K562 (cell line): ENCODE results near the gene PARP11.

Experiments
- CBX2 ChIP-seq: fragments of 200-600 bp; sonication (generic); IDR thresholded peaks from one replicate; pipeline ENCODE4 v1.6.1; 2012; ENCODE audit warnings: mild to moderate bottlenecking, low read length, inconsistent platforms; ENCODE audit not compliant: insufficient read depth, poor library complexity, severe bottlenecking
- JUN ChIP-seq, 2 experiments: sonication (generic) in 1 of 2; formaldehyde crosslinking in 1 of 2; IDR thresholded peaks; 2 replicates each; pipeline versions ENCODE4 v1.6.1 to v1.8.0; 2012 to 2022; ENCODE audit warnings: borderline replicate concordance in 2 of 2, mild to moderate bottlenecking in 2 of 2, improper control_type of control experiment in 1 of 2, low read depth in 1 of 2, low read length in 1 of 2, missing genetic modification reagents in 1 of 2
- POLR2A ChIP-seq: fragments of 450-650 bp; conservative IDR thresholded peaks from 2 replicates; pipeline ENCODE4 v1.6.1; 2016
- SRF ChIP-seq, 2 experiments: fragments of 250-450, 450-650 bp in 1 of 2; sonication (Bioruptor Pico) in 1 of 2; sonication (generic) in 1 of 2; formaldehyde crosslinking; IDR thresholded peaks; 2 replicates each; pipeline versions ENCODE4 v1.5.0 to v1.5.1; 2020 to 2022; ENCODE audit warnings: mild to moderate bottlenecking in 1 of 2, missing genetic modification reagents in 1 of 2
- ZNF444 ChIP-seq: fragments of 250-450 bp; sonication (Bioruptor Pico); IDR thresholded peaks from 2 replicates; pipeline ENCODE4 v1.4.0; 2020; ENCODE audit warnings: mild to moderate bottlenecking, moderate library complexity
- TF ChIP-seq, protein P1 (sequence below): fragments of 450-650 bp; conservative IDR thresholded peaks from 2 replicates; pipeline ENCODE4 v1.6.1; 2016; ENCODE audit warnings: missing genetic modification characterization, low read depth, mild to moderate bottlenecking, control low read depth, missing compliant biosample characterization
- TF ChIP-seq, protein P2 (sequence below): fragments of 450-650 bp; formaldehyde crosslinking; IDR thresholded peaks from 2 replicates; pipeline ENCODE4 v1.4.0; 2020; ENCODE audit warnings: mild to moderate bottlenecking, moderate library complexity
- TF ChIP-seq, protein P3 (sequence below), 3 experiments: IDR thresholded peaks in 2 of 3; conservative IDR thresholded peaks in 1 of 3; 2 replicates each; pipeline ENCODE4 v1.5.1; 2011 to 2012; ENCODE audit warnings: low read length in 3 of 3, mild to moderate bottlenecking in 3 of 3, control low read depth in 2 of 3, improper control_type of control experiment in 1 of 3, inconsistent platforms in 1 of 3, low read depth in 1 of 3, mixed read lengths in 1 of 3, moderate library complexity in 1 of 3; ENCODE audit not compliant: insufficient read depth in 2 of 3

DNA sequence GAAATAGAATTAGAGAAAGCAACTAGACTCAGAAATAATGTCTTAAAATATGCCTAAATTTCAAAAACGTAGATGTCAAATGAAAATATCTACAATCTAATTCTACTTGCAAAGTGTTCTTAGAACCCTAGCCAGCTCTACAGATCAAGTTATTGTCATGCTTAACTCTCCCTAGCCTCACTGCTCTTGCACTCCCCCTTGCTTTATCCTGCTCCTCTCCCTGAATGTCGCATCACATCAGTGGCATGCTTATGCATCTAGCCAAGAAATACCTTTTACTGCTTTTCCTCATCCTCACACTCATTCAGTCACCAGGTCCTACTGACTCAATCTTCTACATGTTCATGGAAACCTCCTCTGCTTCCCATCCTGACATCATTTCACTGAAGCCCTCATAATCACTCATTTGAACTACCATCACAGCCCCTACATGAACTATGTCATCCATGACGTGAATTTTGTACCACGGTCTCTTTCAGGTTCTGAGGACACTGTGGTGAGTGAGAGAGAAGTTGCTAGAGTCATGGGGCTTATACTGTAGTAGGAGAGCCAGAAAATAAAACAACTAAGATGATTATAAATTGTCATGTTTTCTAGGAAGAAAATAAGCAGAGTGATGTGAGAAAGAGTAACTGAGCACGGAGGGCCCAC, 97.7 kb downstream of the PARP11 start:
- TF ChIP-seq ZNF444 (CRISPR knock-in tag), result no peak
- no peak for TF ChIP-seq JUN (IDR thresholded peaks at IDR 0.05; ENCODE audit: borderline replicate concordance, low read depth, low read length)
- TF ChIP-seq JUN (CRISPR knock-in tag; IDR thresholded peaks at IDR 0.05; ENCODE audit: borderline replicate concordance), result no peak
- TF ChIP-seq, protein P1, sequence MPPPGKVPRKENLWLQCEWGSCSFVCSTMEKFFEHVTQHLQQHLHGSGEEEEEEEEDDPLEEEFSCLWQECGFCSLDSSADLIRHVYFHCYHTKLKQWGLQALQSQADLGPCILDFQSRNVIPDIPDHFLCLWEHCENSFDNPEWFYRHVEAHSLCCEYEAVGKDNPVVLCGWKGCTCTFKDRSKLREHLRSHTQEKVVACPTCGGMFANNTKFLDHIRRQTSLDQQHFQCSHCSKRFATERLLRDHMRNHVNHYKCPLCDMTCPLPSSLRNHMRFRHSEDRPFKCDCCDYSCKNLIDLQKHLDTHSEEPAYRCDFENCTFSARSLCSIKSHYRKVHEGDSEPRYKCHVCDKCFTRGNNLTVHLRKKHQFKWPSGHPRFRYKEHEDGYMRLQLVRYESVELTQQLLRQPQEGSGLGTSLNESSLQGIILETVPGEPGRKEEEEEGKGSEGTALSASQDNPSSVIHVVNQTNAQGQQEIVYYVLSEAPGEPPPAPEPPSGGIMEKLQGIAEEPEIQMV (tag), result no peak
- TF ChIP-seq CBX2, result no peak
- no peak for TF ChIP-seq POLR2A
- TF ChIP-seq, protein P2, sequence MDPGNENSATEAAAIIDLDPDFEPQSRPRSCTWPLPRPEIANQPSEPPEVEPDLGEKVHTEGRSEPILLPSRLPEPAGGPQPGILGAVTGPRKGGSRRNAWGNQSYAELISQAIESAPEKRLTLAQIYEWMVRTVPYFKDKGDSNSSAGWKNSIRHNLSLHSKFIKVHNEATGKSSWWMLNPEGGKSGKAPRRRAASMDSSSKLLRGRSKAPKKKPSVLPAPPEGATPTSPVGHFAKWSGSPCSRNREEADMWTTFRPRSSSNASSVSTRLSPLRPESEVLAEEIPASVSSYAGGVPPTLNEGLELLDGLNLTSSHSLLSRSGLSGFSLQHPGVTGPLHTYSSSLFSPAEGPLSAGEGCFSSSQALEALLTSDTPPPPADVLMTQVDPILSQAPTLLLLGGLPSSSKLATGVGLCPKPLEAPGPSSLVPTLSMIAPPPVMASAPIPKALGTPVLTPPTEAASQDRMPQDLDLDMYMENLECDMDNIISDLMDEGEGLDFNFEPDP (CRISPR knock-in tag), result no peak
- TF ChIP-seq, protein P3, sequence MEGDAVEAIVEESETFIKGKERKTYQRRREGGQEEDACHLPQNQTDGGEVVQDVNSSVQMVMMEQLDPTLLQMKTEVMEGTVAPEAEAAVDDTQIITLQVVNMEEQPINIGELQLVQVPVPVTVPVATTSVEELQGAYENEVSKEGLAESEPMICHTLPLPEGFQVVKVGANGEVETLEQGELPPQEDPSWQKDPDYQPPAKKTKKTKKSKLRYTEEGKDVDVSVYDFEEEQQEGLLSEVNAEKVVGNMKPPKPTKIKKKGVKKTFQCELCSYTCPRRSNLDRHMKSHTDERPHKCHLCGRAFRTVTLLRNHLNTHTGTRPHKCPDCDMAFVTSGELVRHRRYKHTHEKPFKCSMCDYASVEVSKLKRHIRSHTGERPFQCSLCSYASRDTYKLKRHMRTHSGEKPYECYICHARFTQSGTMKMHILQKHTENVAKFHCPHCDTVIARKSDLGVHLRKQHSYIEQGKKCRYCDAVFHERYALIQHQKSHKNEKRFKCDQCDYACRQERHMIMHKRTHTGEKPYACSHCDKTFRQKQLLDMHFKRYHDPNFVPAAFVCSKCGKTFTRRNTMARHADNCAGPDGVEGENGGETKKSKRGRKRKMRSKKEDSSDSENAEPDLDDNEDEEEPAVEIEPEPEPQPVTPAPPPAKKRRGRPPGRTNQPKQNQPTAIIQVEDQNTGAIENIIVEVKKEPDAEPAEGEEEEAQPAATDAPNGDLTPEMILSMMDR (IDR thresholded peaks at IDR 0.05 in 2 of 3, conservative IDR thresholded peaks at IDR 0.05 in 1 of 3; ENCODE audit: insufficient read depth in 2 of 3, low read depth in 1 of 3, low read length in 3 of 3), result no peak
- no peak for TF ChIP-seq SRF (CRISPR knock-in tag; IDR thresholded peaks at IDR 0.05)
